DND-41 (cell line): ENCODE measurements around the gene NRXN3.

ENCODE experiments used
- EZH2 ChIP-seq: IDR thresholded peaks from 3 replicates; pipeline ENCODE4 v1.6.1; 2012; ENCODE audit warnings: borderline replicate concordance, low read depth, mild to moderate bottlenecking, moderate library complexity, low read length, inconsistent platforms; ENCODE audit not compliant: severe bottlenecking
- TF ChIP-seq, protein P1 (sequence below): IDR thresholded peaks from 2 replicates; pipeline ENCODE4 v1.5.1; 2012; ENCODE audit warnings: borderline replicate concordance, low read length, moderate library complexity, mild to moderate bottlenecking; ENCODE audit not compliant: poor library complexity, severe bottlenecking; ENCODE audit errors: extremely low read depth

DNA sequence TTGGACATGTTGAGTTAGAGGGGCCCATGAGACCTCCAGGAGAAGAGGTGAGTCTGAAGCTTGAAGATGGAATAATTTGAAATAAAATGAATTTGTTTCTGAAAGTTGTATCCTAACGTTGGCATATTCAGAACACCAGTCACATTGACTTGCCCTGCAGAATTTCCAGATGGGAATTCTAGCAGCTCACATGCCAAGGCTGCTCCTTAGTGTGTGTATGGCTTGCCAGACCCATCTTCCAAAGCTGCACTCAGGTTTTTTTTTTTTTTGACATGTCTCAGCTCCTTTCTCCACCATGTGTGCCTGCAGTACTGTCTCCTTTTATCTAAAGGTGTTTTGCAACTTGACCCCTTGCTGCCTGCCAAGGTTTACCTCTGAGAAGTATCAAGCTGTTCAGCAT lies 261.9 kb downstream of the NRXN3 start:
- TF ChIP-seq, protein P1, sequence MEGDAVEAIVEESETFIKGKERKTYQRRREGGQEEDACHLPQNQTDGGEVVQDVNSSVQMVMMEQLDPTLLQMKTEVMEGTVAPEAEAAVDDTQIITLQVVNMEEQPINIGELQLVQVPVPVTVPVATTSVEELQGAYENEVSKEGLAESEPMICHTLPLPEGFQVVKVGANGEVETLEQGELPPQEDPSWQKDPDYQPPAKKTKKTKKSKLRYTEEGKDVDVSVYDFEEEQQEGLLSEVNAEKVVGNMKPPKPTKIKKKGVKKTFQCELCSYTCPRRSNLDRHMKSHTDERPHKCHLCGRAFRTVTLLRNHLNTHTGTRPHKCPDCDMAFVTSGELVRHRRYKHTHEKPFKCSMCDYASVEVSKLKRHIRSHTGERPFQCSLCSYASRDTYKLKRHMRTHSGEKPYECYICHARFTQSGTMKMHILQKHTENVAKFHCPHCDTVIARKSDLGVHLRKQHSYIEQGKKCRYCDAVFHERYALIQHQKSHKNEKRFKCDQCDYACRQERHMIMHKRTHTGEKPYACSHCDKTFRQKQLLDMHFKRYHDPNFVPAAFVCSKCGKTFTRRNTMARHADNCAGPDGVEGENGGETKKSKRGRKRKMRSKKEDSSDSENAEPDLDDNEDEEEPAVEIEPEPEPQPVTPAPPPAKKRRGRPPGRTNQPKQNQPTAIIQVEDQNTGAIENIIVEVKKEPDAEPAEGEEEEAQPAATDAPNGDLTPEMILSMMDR = no peak
- no peak for TF ChIP-seq EZH2
